Measurements from ENCODE around the gene RALGPS2.
"Not testable (repeated sequence)": the region's sequence is repeated elsewhere in the genome, so short reads cannot be mapped to it uniquely, and the experiment has no call there.

RALGPS2 gene

GRCh38 chr1:178739285-178740045, 14.4 kb downstream of the RALGPS2 start:
- CTCF ChIA-PET, result interaction anchor here (1.2 kb wide), 1 partner anchor 13 kb away, joined by 3 read pairs; no protein-coding TSS in a partner anchor
- Mint-ChIP-seq H3K27ac (no peak overlapping the region), H3K27me3 (no peaks in the 10 kb centered on the region), H3K9me3 (no peaks in the 10 kb centered on the region), H3K4me3 (no peak overlapping the region), H3K36me3 (no peaks in the 10 kb centered on the region), H3K4me1 (no peaks in the 10 kb centered on the region)
- DNase-seq, result no peak

- no peaks in the 10 kb centered on the region for H3K4me1 Mint-ChIP-seq
- no peak overlapping the region for H3K4me3 Mint-ChIP-seq
- H3K36me3 Mint-ChIP-seq, result no peaks in the 10 kb centered on the region
- CTCF ChIA-PET, result no interaction called here
- DNase-seq, result no peak
- no peaks in the 10 kb centered on the region for H3K27me3 Mint-ChIP-seq
- no peaks in the 10 kb centered on the region for H3K9me3 Mint-ChIP-seq
- no peak overlapping the region for H3K27ac Mint-ChIP-seq
These were observed 15.4 kb downstream of the RALGPS2 start for GRCh38 chr1:178740491-178740890.

GRCh38 chr1:178740924-178741323, 15.9 kb downstream of the RALGPS2 start:
- Mint-ChIP-seq H3K4me1 (no peaks in the 10 kb centered on the region), H3K27me3 (no peaks in the 10 kb centered on the region), H3K9me3 (no peaks in the 10 kb centered on the region), H3K4me3 (no peak overlapping the region), H3K27ac (no peak overlapping the region), H3K36me3 (no peaks in the 10 kb centered on the region)
- no peak for DNase-seq
- CTCF ChIA-PET, result no interaction called here

GRCh38 chr1:178743801-178744200, 18.8 kb downstream of the RALGPS2 start:
- H3K27ac Mint-ChIP-seq, result no peak overlapping the region
- no peak for DNase-seq
- H3K4me3 Mint-ChIP-seq, result no peak overlapping the region
- no peaks in the 10 kb centered on the region for H3K4me1 Mint-ChIP-seq
- H3K27me3 Mint-ChIP-seq, result no peaks in the 10 kb centered on the region
- CTCF ChIA-PET, result interaction anchor here (0.7 kb wide), 1 partner anchor 50 kb away, joined by 3 read pairs; no protein-coding TSS in a partner anchor
- no peaks in the 10 kb centered on the region for H3K36me3 Mint-ChIP-seq
- H3K9me3 Mint-ChIP-seq, result no peaks in the 10 kb centered on the region

GRCh38 chr1:178745260-178745659, 20.2 kb downstream of the RALGPS2 start:
- CTCF ChIA-PET, result no interaction called here
- no peaks in the 10 kb centered on the region for H3K4me1 Mint-ChIP-seq
- no peak for DNase-seq
- no peaks in the 10 kb centered on the region for H3K36me3 Mint-ChIP-seq
- no peak overlapping the region for H3K27ac Mint-ChIP-seq
- H3K9me3 Mint-ChIP-seq, result no peaks in the 10 kb centered on the region
- no peak overlapping the region for H3K4me3 Mint-ChIP-seq
- H3K27me3 Mint-ChIP-seq, result no peaks in the 10 kb centered on the region

GRCh38 chr1:178746345-178746744, 21.3 kb downstream of the RALGPS2 start:
- no peak for DNase-seq
- Mint-ChIP-seq H3K27ac (no peak overlapping the region), H3K9me3 (no peaks in the 10 kb centered on the region), H3K36me3 (no peaks in the 10 kb centered on the region), H3K27me3 (no peaks in the 10 kb centered on the region), H3K4me1 (no peaks in the 10 kb centered on the region), H3K4me3 (no peak overlapping the region)
- CTCF ChIA-PET, result no interaction called here

- H3K27ac Mint-ChIP-seq, DNase-seq, H3K27me3 Mint-ChIP-seq, CTCF ChIA-PET, H3K4me3 Mint-ChIP-seq, H3K9me3 Mint-ChIP-seq, H3K4me1 Mint-ChIP-seq, H3K36me3 Mint-ChIP-seq: not testable (repeated sequence)
These were observed 22.3 kb downstream of the RALGPS2 start for GRCh38 chr1:178747361-178747760.

GRCh38 chr1:178749581-178750166, 24.6 kb downstream of the RALGPS2 start:
- Mint-ChIP-seq H3K36me3 (no peaks in the 10 kb centered on the region), H3K4me3 (no peak overlapping the region), H3K9me3 (peaks cover 2% of the 10 kb centered on the region), H3K27me3 (no peaks in the 10 kb centered on the region), H3K4me1 (no peaks in the 10 kb centered on the region), H3K27ac (no peak overlapping the region)
- CTCF ChIA-PET, result interaction anchor here (0.9 to 1.0 kb wide), 2 partner anchors 9 to 23 kb away, joined by 3 to 6 read pairs; no protein-coding TSS in a partner anchor
- no peak for DNase-seq

- Mint-ChIP-seq H3K4me3 (no peak overlapping the region), H3K36me3 (no peaks in the 10 kb centered on the region), H3K4me1 (no peaks in the 10 kb centered on the region), H3K9me3 (peaks cover 5% of the 10 kb centered on the region), H3K27me3 (no peaks in the 10 kb centered on the region), H3K27ac (no peak overlapping the region)
- CTCF ChIA-PET, result no interaction called here
- DNase-seq, result no peak
These were observed 26.0 kb downstream of the RALGPS2 start for GRCh38 chr1:178751046-178751445.

- CTCF ChIA-PET, result interaction anchor here (0.8 to 2.2 kb wide), 8 partner anchors 20 to 250 kb away, joined by 3 to 17 read pairs (median 4); no protein-coding TSS in a partner anchor
- H3K9me3 Mint-ChIP-seq, result peaks cover 5% of the 10 kb centered on the region
- H3K27me3 Mint-ChIP-seq, result no peaks in the 10 kb centered on the region
- H3K4me1 Mint-ChIP-seq, result no peaks in the 10 kb centered on the region
- no peak overlapping the region for H3K27ac Mint-ChIP-seq
- no peak for DNase-seq
- no peak overlapping the region for H3K4me3 Mint-ChIP-seq
- H3K36me3 Mint-ChIP-seq, result no peaks in the 10 kb centered on the region
These were observed 27.8 kb downstream of the RALGPS2 start for GRCh38 chr1:178752891-178753290.

GRCh38 chr1:178754655-178755256, 29.7 kb downstream of the RALGPS2 start:
- not testable (repeated sequence) for DNase-seq, H3K27me3 Mint-ChIP-seq, H3K36me3 Mint-ChIP-seq, H3K9me3 Mint-ChIP-seq, H3K4me1 Mint-ChIP-seq, H3K27ac Mint-ChIP-seq, H3K4me3 Mint-ChIP-seq
- CTCF ChIA-PET, result interaction anchor here (1.6 to 2.2 kb wide), 2 partner anchors 221 to 248 kb away, joined by 3 to 9 read pairs; no protein-coding TSS in a partner anchor

- DNase-seq, result peak; percentile 37
- CTCF ChIA-PET, result interaction anchor here (0.6 to 2.1 kb wide), 5 partner anchors 16 to 234 kb away, joined by 3 to 20 read pairs (median 3); no protein-coding TSS in a partner anchor
- H3K4me3 Mint-ChIP-seq, result no peak overlapping the region
- no peaks in the 10 kb centered on the region for H3K36me3 Mint-ChIP-seq
- H3K4me1 Mint-ChIP-seq, result no peaks in the 10 kb centered on the region
- H3K27me3 Mint-ChIP-seq, result no peaks in the 10 kb centered on the region
- no peak overlapping the region for H3K27ac Mint-ChIP-seq
- peaks cover 21% of the 10 kb centered on the region for H3K9me3 Mint-ChIP-seq
These were observed 43.4 kb downstream of the RALGPS2 start for GRCh38 chr1:178768423-178768822.

GRCh38 chr1:178772952-178773351, 47.9 kb downstream of the RALGPS2 start:
- H3K27ac Mint-ChIP-seq, result no peak overlapping the region
- CTCF ChIA-PET, result interaction anchor here (0.6 to 8.4 kb wide), 5 partner anchors 8 to 232 kb away, joined by 3 to 76 read pairs (median 3); no protein-coding TSS in a partner anchor
- H3K27me3 Mint-ChIP-seq, result no peaks in the 10 kb centered on the region
- H3K36me3 Mint-ChIP-seq, result no peaks in the 10 kb centered on the region
- no peak for DNase-seq
- no peaks in the 10 kb centered on the region for H3K4me1 Mint-ChIP-seq
- H3K9me3 Mint-ChIP-seq, result peaks cover 2% of the 10 kb centered on the region
- H3K4me3 Mint-ChIP-seq, result no peak overlapping the region

GRCh38 chr1:178774263-178774662, 49.2 kb downstream of the RALGPS2 start:
- no peaks in the 10 kb centered on the region for H3K4me1 Mint-ChIP-seq
- H3K27me3 Mint-ChIP-seq, result no peaks in the 10 kb centered on the region
- H3K4me3 Mint-ChIP-seq, result no peak overlapping the region
- no peak overlapping the region for H3K27ac Mint-ChIP-seq
- peaks cover 2% of the 10 kb centered on the region for H3K9me3 Mint-ChIP-seq
- CTCF ChIA-PET, result interaction anchor here (0.7 to 8.4 kb wide), 7 partner anchors 10 to 593 kb away, joined by 3 to 76 read pairs (median 3); no protein-coding TSS in a partner anchor
- no peaks in the 10 kb centered on the region for H3K36me3 Mint-ChIP-seq
- DNase-seq, result no peak
